T-helper 1 cell treated with Interleukin-12 subunit alpha and Interleukin-12 subunit beta and Interleukin-4 antibody, amounts not matched to agents 30 μg/mL and 1 μg/mL, for 36 hours (primary cell): ENCODE data around the gene VWC2L.

Source experiments
- H3K27ac Mint-ChIP-seq: one replicate; pipeline ENCODE4 v1.8.0; 2021; ENCODE audit warnings: mild to moderate bottlenecking, mixed read lengths
- H3K27me3 Mint-ChIP-seq: one replicate; pipeline ENCODE4 v1.8.0; 2021; ENCODE audit warnings: low read depth, mixed read lengths
- H3K36me3 Mint-ChIP-seq: one replicate; pipeline ENCODE4 v1.8.0; 2021; ENCODE audit warnings: low read depth, mixed read lengths
- H3K4me1 Mint-ChIP-seq: one replicate; pipeline ENCODE4 v1.8.0; 2021; ENCODE audit warnings: low read depth, mixed read lengths
- H3K4me3 Mint-ChIP-seq: one replicate; pipeline ENCODE4 v1.8.0; 2021; ENCODE audit warnings: mild to moderate bottlenecking, moderate library complexity, mixed read lengths
- H3K9me3 Mint-ChIP-seq: one replicate; pipeline ENCODE4 v1.8.0; 2021; ENCODE audit warnings: mixed read lengths

Gene VWC2L

GRCh38 chr2:214574084-214574781 lies 163.4 kb downstream of the VWC2L start:
- Mint-ChIP-seq H3K4me3 (no peak overlapping the region), H3K9me3 (no peaks in the 10 kb centered on the region), H3K27me3 (no peaks in the 10 kb centered on the region), H3K36me3 (no peaks in the 10 kb centered on the region), H3K27ac (no peak overlapping the region), H3K4me1 (no peaks in the 10 kb centered on the region)

- no peaks in the 10 kb centered on the region for H3K9me3 Mint-ChIP-seq
- no peak overlapping the region for H3K4me3 Mint-ChIP-seq
- no peaks in the 10 kb centered on the region for H3K4me1 Mint-ChIP-seq
These were observed 164.2 kb downstream of the VWC2L start for GRCh38 chr2:214575030-214575429.

GRCh38 chr2:214575465-214575864 lies 164.6 kb downstream of the VWC2L start:
- Mint-ChIP-seq H3K4me1 (no peaks in the 10 kb centered on the region), H3K36me3 (no peaks in the 10 kb centered on the region), H3K27me3 (no peaks in the 10 kb centered on the region), H3K9me3 (no peaks in the 10 kb centered on the region), H3K4me3 (no peak overlapping the region), H3K27ac (no peak overlapping the region)

More at GRCh38 chr2:214575030-214575429, 164.2 kb downstream of the VWC2L start:
- Mint-ChIP-seq H3K27ac (no peak overlapping the region), H3K36me3 (no peaks in the 10 kb centered on the region), H3K27me3 (no peaks in the 10 kb centered on the region)

- Mint-ChIP-seq H3K4me3 (no peak overlapping the region), H3K4me1 (no peaks in the 10 kb centered on the region), H3K36me3 (no peaks in the 10 kb centered on the region), H3K9me3 (no peaks in the 10 kb centered on the region), H3K27me3 (no peaks in the 10 kb centered on the region), H3K27ac (no peak overlapping the region)
These were observed 166.9 kb downstream of the VWC2L start for GRCh38 chr2:214577769-214578168.

GRCh38 chr2:214578442-214578841 lies 167.6 kb downstream of the VWC2L start:
- Mint-ChIP-seq H3K4me1 (no peaks in the 10 kb centered on the region), H3K27me3 (no peaks in the 10 kb centered on the region), H3K27ac (no peak overlapping the region), H3K36me3 (no peaks in the 10 kb centered on the region), H3K4me3 (no peak overlapping the region), H3K9me3 (no peaks in the 10 kb centered on the region)

GRCh38 chr2:214579035-214579434 lies 168.2 kb downstream of the VWC2L start:
- Mint-ChIP-seq H3K9me3 (no peaks in the 10 kb centered on the region), H3K4me1 (no peaks in the 10 kb centered on the region), H3K4me3 (no peak overlapping the region), H3K27ac (no peak overlapping the region), H3K36me3 (no peaks in the 10 kb centered on the region), H3K27me3 (no peaks in the 10 kb centered on the region)

- Mint-ChIP-seq H3K27ac (no peak overlapping the region), H3K36me3 (no peaks in the 10 kb centered on the region), H3K27me3 (no peaks in the 10 kb centered on the region), H3K9me3 (no peaks in the 10 kb centered on the region), H3K4me3 (no peak overlapping the region), H3K4me1 (no peaks in the 10 kb centered on the region)
These were observed 176.6 kb downstream of the VWC2L start for GRCh38 chr2:214587442-214587841.

- Mint-ChIP-seq H3K27ac (no peak overlapping the region), H3K4me1 (no peaks in the 10 kb centered on the region), H3K9me3 (no peaks in the 10 kb centered on the region), H3K4me3 (no peak overlapping the region), H3K27me3 (no peaks in the 10 kb centered on the region), H3K36me3 (no peaks in the 10 kb centered on the region)
These were observed 180.5 kb downstream of the VWC2L start for GRCh38 chr2:214591366-214591765.

GRCh38 chr2:214592011-214592410 lies 181.2 kb downstream of the VWC2L start:
- Mint-ChIP-seq H3K27me3 (no peaks in the 10 kb centered on the region), H3K4me1 (no peaks in the 10 kb centered on the region), H3K9me3 (no peaks in the 10 kb centered on the region), H3K27ac (no peak overlapping the region), H3K36me3 (no peaks in the 10 kb centered on the region), H3K4me3 (no peak overlapping the region)

GRCh38 chr2:214593727-214594126 lies 182.9 kb downstream of the VWC2L start:
- H3K4me3 Mint-ChIP-seq = no peak overlapping the region
- H3K4me1 Mint-ChIP-seq = no peaks in the 10 kb centered on the region
- H3K36me3 Mint-ChIP-seq = no peaks in the 10 kb centered on the region
- H3K27ac Mint-ChIP-seq = no peak overlapping the region
- no peaks in the 10 kb centered on the region for H3K9me3 Mint-ChIP-seq
- H3K27me3 Mint-ChIP-seq = no peaks in the 10 kb centered on the region

- Mint-ChIP-seq H3K27me3 (no peaks in the 10 kb centered on the region), H3K9me3 (no peaks in the 10 kb centered on the region), H3K4me1 (no peaks in the 10 kb centered on the region), H3K27ac (no peak overlapping the region), H3K36me3 (no peaks in the 10 kb centered on the region), H3K4me3 (no peak overlapping the region)
These were observed 191.2 kb downstream of the VWC2L start for GRCh38 chr2:214601852-214602633.

- no peaks in the 10 kb centered on the region for H3K9me3 Mint-ChIP-seq
- no peak overlapping the region for H3K4me3 Mint-ChIP-seq
- H3K27ac Mint-ChIP-seq = no peak overlapping the region
- no peaks in the 10 kb centered on the region for H3K27me3 Mint-ChIP-seq
- H3K4me1 Mint-ChIP-seq = no peaks in the 10 kb centered on the region
- H3K36me3 Mint-ChIP-seq = no peaks in the 10 kb centered on the region
These were observed 194.0 kb downstream of the VWC2L start for GRCh38 chr2:214604861-214605260.

GRCh38 chr2:214607051-214607450 lies 196.2 kb downstream of the VWC2L start:
- H3K4me1 Mint-ChIP-seq = no peaks in the 10 kb centered on the region
- H3K9me3 Mint-ChIP-seq = no peaks in the 10 kb centered on the region
- H3K36me3 Mint-ChIP-seq = no peaks in the 10 kb centered on the region
- no peaks in the 10 kb centered on the region for H3K27me3 Mint-ChIP-seq
- no peak overlapping the region for H3K4me3 Mint-ChIP-seq
- no peak overlapping the region for H3K27ac Mint-ChIP-seq

GRCh38 chr2:214611015-214611414 lies 200.2 kb downstream of the VWC2L start:
- H3K4me3 Mint-ChIP-seq = no peak overlapping the region
- no peaks in the 10 kb centered on the region for H3K4me1 Mint-ChIP-seq
- H3K9me3 Mint-ChIP-seq = no peaks in the 10 kb centered on the region
- H3K36me3 Mint-ChIP-seq = no peaks in the 10 kb centered on the region
- H3K27me3 Mint-ChIP-seq = no peaks in the 10 kb centered on the region
- no peak overlapping the region for H3K27ac Mint-ChIP-seq

GRCh38 chr2:214624166-214624760 lies 213.4 kb downstream of the VWC2L start:
- no peak overlapping the region for H3K4me3 Mint-ChIP-seq
- H3K36me3 Mint-ChIP-seq = no peaks in the 10 kb centered on the region
- no peak overlapping the region for H3K27ac Mint-ChIP-seq
- no peaks in the 10 kb centered on the region for H3K9me3 Mint-ChIP-seq
- H3K27me3 Mint-ChIP-seq = no peaks in the 10 kb centered on the region
- no peaks in the 10 kb centered on the region for H3K4me1 Mint-ChIP-seq
